Hepatocyte (in vitro differentiated cells): ENCODE data around the gene VPS37C. TPM values are rescaled to one million over a fixed set of nuclear protein-coding genes. Genes with fewer than 3 reads are reported as not detected.
"Not testable (repeated sequence)": the region's sequence is repeated elsewhere in the genome, so short reads cannot be mapped to it uniquely, and the experiment has no call there.

Experiments
- DNase-seq: peaks from one replicate; pipeline ENCODE4 v3.0.0-alpha.2; 2016; ENCODE audit warnings: low spot score
- H2AFZ ChIP-seq: fragments of 200-600 bp; sonication (generic); 2 replicates; pipeline ENCODE4 v1.6.0; 2016; ENCODE audit warnings: antibody characterized with exemption, mild to moderate bottlenecking
- H3K27ac ChIP-seq: fragments of 200-600 bp; sonication (generic); 2 replicates; pipeline ENCODE4 v1.5.1; 2016; ENCODE audit warnings: mild to moderate bottlenecking
- H3K27me3 ChIP-seq: fragments of 200-600 bp; sonication (generic); 2 replicates; pipeline ENCODE4 v1.6.1; 2016
- H3K36me3 ChIP-seq: fragments of 200-600 bp; sonication (generic); replicated peaks from 2 replicates; pipeline ENCODE4 v1.5.1; 2016; ENCODE audit warnings: low read depth; ENCODE audit not compliant: insufficient read depth
- H3K4me1 ChIP-seq: fragments of 200-600 bp; sonication (generic); 2 replicates; pipeline ENCODE4 v1.5.1; 2016; ENCODE audit warnings: mild to moderate bottlenecking, moderate library complexity; ENCODE audit not compliant: insufficient read depth
- H3K4me2 ChIP-seq: fragments of 200-600 bp; sonication (generic); 2 replicates; pipeline ENCODE4 v1.6.0; 2016
- H3K4me3 ChIP-seq: fragments of 200-600 bp; sonication (generic); 2 replicates; pipeline ENCODE4 v1.5.1; 2016; ENCODE audit warnings: mild to moderate bottlenecking
- H3K79me2 ChIP-seq: fragments of 200-600 bp; sonication (generic); 2 replicates; pipeline ENCODE4 v1.6.0; 2017; ENCODE audit warnings: mild to moderate bottlenecking
- H3K9me2 ChIP-seq: fragments of 200-600 bp; sonication (generic); replicated peaks from 2 replicates; pipeline ENCODE4 v1.6.0; 2017; ENCODE audit warnings: mild to moderate bottlenecking; ENCODE audit not compliant: insufficient read depth
- H3K9me3 ChIP-seq: fragments of 200-600 bp; sonication (generic); 2 replicates; pipeline ENCODE4 v1.5.1; 2016; ENCODE audit warnings: low read depth, mild to moderate bottlenecking
- H4K20me1 ChIP-seq: fragments of 200-600 bp; sonication (generic); 2 replicates; pipeline ENCODE4 v1.6.0; 2016; ENCODE audit warnings: mild to moderate bottlenecking; ENCODE audit not compliant: insufficient read depth, poor library complexity, severe bottlenecking
- EZH2 ChIP-seq: fragments of 200-600 bp; sonication (generic); IDR thresholded peaks from 2 replicates; pipeline ENCODE4 v1.6.1; 2016; ENCODE audit warnings: antibody characterized with exemption, mild to moderate bottlenecking, borderline replicate concordance
- EZH2phosphoT487 ChIP-seq: fragments of 200-600 bp; sonication (generic); IDR thresholded peaks from one replicate; pipeline ENCODE4 v1.6.1; 2018; ENCODE audit warnings: antibody characterized with exemption, mild to moderate bottlenecking, low read depth, moderate library complexity; ENCODE audit not compliant: unreplicated experiment, severe bottlenecking
- WGBS: methylation state at CpG from one replicate; pipeline ENCODE4 v1.1.6; 2016; ENCODE audit warnings: low lambda C conversion rate; ENCODE audit errors: missing lambda C conversion rate; 5-methylcytosine and 5-hydroxymethylcytosine counted together
- polyA plus RNA-seq: library from polyadenylated mRNA; unstranded; fragments of >200 nt; fragmentation: Nextera tagmentation; extraction: Ambion mirVana; gene quantifications from 2 replicates; pipeline ENCODE4 v1.2.1, GENCODE V29; 2016
- total RNA-seq: library from RNA; depleted of rRNA; stranded (reverse); fragments of >200 nt; gene quantifications from 2 replicates; pipeline ENCODE4 v1.2.3, GENCODE V29; 2014
- TF ChIP-seq, protein P1 (sequence below): fragments of 200-600 bp; sonication (generic); IDR thresholded peaks from 2 replicates; pipeline ENCODE4 v1.5.1; 2016; ENCODE audit warnings: antibody characterized with exemption, mild to moderate bottlenecking; ENCODE audit not compliant: poor library complexity

The VPS37C gene
- total and polyA plus RNA-seq, 2 experiments from 2014 or later: 17.0 to 26.6 TPM

- H4K20me1 ChIP-seq: no peaks in the 10 kb centered on the region
Measured at GRCh38 chr11:61183645-61184044, 22.4 kb upstream of the VPS37C start.

GRCh38 chr11:61181489-61181888, 20.3 kb upstream of the VPS37C start:
- Histone ChIP-seq H3K9me2 (no peaks in the 10 kb centered on the region), H3K27me3 (no peaks in the 10 kb centered on the region), H3K27ac (no peak overlapping the region), H3K4me3 (no peak overlapping the region), H2AFZ (no peak overlapping the region), H3K4me1 (no peaks in the 10 kb centered on the region), H3K36me3 (no peaks in the 10 kb centered on the region), H3K9me3 (no peaks in the 10 kb centered on the region), H3K79me2 (no peaks in the 10 kb centered on the region), H4K20me1 (no peaks in the 10 kb centered on the region), H3K4me2 (no peak overlapping the region)
- TF ChIP-seq, protein P1, sequence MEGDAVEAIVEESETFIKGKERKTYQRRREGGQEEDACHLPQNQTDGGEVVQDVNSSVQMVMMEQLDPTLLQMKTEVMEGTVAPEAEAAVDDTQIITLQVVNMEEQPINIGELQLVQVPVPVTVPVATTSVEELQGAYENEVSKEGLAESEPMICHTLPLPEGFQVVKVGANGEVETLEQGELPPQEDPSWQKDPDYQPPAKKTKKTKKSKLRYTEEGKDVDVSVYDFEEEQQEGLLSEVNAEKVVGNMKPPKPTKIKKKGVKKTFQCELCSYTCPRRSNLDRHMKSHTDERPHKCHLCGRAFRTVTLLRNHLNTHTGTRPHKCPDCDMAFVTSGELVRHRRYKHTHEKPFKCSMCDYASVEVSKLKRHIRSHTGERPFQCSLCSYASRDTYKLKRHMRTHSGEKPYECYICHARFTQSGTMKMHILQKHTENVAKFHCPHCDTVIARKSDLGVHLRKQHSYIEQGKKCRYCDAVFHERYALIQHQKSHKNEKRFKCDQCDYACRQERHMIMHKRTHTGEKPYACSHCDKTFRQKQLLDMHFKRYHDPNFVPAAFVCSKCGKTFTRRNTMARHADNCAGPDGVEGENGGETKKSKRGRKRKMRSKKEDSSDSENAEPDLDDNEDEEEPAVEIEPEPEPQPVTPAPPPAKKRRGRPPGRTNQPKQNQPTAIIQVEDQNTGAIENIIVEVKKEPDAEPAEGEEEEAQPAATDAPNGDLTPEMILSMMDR: no peak
- WGBS: 97% methylated on average over 4 of the region's 4 CpGs
- no peak for DNase-seq

More at GRCh38 chr11:61183645-61184044, 22.4 kb upstream of the VPS37C start:
- Histone ChIP-seq H3K79me2 (no peaks in the 10 kb centered on the region), H2AFZ (no peak overlapping the region), H3K27me3 (no peaks in the 10 kb centered on the region), H3K27ac (no peak overlapping the region), H3K4me2 (no peak overlapping the region), H3K9me2 (no peaks in the 10 kb centered on the region), H3K4me1 (no peaks in the 10 kb centered on the region), H3K4me3 (no peak overlapping the region), H3K9me3 (no peaks in the 10 kb centered on the region), H3K36me3 (no peaks in the 10 kb centered on the region)
- TF ChIP-seq EZH2: no peak
- TF ChIP-seq, protein P1: peak; percentile 19
- 63% methylated on average over 4 of the region's 4 CpGs for WGBS
- DNase-seq: no peak

DNA sequence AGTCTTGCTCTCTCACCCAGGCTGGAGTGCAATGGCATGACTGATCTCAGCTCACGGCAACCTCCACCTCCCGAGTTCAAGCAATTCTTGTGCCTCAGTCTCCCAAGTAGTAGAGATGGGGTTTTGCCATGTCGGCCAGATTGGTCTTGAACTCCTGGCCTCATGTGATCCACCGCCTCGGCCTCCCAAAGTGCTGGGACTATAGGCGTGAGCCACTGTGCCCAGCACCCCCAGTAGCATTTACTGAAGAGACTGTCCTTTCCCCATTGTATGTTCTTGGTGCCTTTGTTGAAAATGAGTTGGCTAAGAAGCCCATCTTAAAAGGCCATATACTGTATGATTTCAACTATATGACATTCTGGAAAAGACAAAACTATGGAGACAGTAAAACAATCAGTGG, 19.0 kb upstream of the VPS37C start:
- not testable (repeated sequence) for H3K9me2 ChIP-seq, DNase-seq, H4K20me1 ChIP-seq, H3K9me3 ChIP-seq, H3K27me3 ChIP-seq, H3K4me1 ChIP-seq, H2AFZ ChIP-seq, H3K4me3 ChIP-seq, H3K36me3 ChIP-seq, H3K79me2 ChIP-seq, H3K4me2 ChIP-seq, H3K27ac ChIP-seq
- 94% methylated on average over 6 of the region's 6 CpGs for WGBS

GRCh38 chr11:61176446-61176845, 15.2 kb upstream of the VPS37C start:
- H3K4me1 ChIP-seq: no peaks in the 10 kb centered on the region
- H3K9me2 ChIP-seq: no peaks in the 10 kb centered on the region
- H3K4me2 ChIP-seq: no peak overlapping the region
- no peak overlapping the region for H2AFZ ChIP-seq
- WGBS: 74% methylated on average over 6 of the region's 6 CpGs
- no peaks in the 10 kb centered on the region for H4K20me1 ChIP-seq
- no peaks in the 10 kb centered on the region for H3K36me3 ChIP-seq
- no peaks in the 10 kb centered on the region for H3K79me2 ChIP-seq
- H3K4me3 ChIP-seq: no peak overlapping the region
- DNase-seq: no peak
- TF ChIP-seq EZH2phosphoT487 (no peak), EZH2 (no peak)
- TF ChIP-seq, protein P1: no peak
- H3K9me3 ChIP-seq: no peaks in the 10 kb centered on the region
- no peaks in the 10 kb centered on the region for H3K27me3 ChIP-seq
- H3K27ac ChIP-seq: no peak overlapping the region
